Measurements from ENCODE around the gene SOX8.
"Not testable (repeated sequence)": the region's sequence is repeated elsewhere in the genome, so short reads cannot be mapped to it uniquely, and the experiment has no call there.

DNA sequence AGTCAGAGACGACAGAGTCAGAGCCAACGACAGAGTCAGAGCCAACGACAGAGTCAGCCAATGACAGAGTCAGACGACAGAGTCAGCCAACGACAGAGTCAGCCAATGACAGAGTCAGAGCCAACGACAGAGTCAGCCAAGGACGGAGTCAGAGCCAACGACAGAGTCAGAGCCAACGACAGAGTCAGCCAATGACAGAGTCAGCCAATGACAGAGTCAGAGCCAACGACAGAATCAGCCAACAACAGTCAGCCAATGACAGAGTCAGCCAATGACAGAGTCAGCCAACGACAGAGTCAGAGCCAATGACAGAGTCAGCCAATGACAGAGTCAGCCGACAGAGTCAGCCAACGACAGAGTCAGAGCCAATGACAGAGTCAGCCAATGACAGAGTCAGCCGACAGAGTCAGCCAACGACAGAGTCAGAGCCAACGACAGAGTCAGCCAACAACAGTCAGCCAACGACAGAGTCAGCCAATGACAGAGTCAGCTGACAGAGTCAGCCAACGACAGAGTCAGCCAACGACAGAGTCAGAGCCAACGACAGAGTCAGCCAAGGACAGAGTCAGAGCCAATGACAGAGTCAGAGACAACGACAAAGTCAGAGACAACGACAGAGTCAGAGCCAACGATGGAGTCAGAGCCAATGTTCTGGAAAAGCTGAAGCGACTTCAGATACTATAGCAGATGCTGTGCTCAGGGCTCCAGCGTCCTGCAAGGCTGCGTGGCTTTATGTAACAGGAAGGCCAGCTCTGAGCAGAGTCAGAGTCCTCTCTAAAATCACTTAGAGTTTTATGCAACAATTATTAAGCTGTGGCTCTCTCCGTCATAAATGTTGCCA lies 30.6 kb upstream of the SOX8 start:
- TF ChIP-seq, protein P1, sequence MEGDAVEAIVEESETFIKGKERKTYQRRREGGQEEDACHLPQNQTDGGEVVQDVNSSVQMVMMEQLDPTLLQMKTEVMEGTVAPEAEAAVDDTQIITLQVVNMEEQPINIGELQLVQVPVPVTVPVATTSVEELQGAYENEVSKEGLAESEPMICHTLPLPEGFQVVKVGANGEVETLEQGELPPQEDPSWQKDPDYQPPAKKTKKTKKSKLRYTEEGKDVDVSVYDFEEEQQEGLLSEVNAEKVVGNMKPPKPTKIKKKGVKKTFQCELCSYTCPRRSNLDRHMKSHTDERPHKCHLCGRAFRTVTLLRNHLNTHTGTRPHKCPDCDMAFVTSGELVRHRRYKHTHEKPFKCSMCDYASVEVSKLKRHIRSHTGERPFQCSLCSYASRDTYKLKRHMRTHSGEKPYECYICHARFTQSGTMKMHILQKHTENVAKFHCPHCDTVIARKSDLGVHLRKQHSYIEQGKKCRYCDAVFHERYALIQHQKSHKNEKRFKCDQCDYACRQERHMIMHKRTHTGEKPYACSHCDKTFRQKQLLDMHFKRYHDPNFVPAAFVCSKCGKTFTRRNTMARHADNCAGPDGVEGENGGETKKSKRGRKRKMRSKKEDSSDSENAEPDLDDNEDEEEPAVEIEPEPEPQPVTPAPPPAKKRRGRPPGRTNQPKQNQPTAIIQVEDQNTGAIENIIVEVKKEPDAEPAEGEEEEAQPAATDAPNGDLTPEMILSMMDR (IDR thresholded peaks at IDR 0.05), result not testable (repeated sequence)
- TF ChIP-seq POLR2A, POLR2AphosphoS5, EP300 (IDR thresholded peaks at IDR 0.05): not testable (repeated sequence)

Measured in sigmoid colon (tissue), 4 donors.